ENCODE measurements around the gene FUT8. TPM values are rescaled to one million over a fixed set of nuclear protein-coding genes. Genes with fewer than 3 reads are reported as not detected.

FUT8 gene
- total RNA-seq, 4 donors from 2014 or later = 7.9 to 27.5 (median 12.8) TPM

DNA sequence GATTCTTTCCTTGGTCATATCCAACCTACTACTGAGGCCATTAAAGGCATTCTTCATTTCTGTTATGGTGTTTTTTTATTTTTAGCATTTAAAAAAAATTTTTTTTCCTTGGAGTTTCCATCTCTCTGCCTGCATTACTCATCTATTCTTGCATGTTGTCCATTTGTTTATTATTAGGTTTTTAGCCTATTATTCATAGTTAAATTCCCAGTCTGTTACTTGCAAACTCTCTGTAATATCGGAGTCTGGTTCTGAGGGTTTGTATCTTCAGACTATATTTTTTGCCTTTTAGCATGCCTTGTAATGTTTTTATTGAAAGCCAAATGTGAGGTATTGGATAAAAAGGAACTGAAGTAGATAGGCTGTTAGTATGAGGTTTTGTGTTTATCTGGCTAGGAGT lies 284.3 kb downstream of the FUT8 start:
- intact Hi-C loops (cut with DNase I; ENCODE audit: low total_unique reads) (no loop called here), in situ Hi-C loops (cut with MboI; ENCODE audit: low pct_ligation_motif_present in 1 of 4, low pct_unique_long_range_greater_than_20kb in 1 of 4, low sequenced_read_pairs in 3 of 4) (no loop called here)
- WGBS, 2 donors (ENCODE audit: low coverage in 1 of 2) = 83 to 100% methylated on average over 1 of the region's 1 CpG
- TF ChIP-seq POLR2A (IDR thresholded peaks at IDR 0.05) (no peak), EP300 (IDR thresholded peaks at IDR 0.05; ENCODE audit: low read depth) (no peak), POLR2AphosphoS5 (IDR thresholded peaks at IDR 0.05) (no peak)
- TF ChIP-seq, protein P1, sequence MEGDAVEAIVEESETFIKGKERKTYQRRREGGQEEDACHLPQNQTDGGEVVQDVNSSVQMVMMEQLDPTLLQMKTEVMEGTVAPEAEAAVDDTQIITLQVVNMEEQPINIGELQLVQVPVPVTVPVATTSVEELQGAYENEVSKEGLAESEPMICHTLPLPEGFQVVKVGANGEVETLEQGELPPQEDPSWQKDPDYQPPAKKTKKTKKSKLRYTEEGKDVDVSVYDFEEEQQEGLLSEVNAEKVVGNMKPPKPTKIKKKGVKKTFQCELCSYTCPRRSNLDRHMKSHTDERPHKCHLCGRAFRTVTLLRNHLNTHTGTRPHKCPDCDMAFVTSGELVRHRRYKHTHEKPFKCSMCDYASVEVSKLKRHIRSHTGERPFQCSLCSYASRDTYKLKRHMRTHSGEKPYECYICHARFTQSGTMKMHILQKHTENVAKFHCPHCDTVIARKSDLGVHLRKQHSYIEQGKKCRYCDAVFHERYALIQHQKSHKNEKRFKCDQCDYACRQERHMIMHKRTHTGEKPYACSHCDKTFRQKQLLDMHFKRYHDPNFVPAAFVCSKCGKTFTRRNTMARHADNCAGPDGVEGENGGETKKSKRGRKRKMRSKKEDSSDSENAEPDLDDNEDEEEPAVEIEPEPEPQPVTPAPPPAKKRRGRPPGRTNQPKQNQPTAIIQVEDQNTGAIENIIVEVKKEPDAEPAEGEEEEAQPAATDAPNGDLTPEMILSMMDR (IDR thresholded peaks at IDR 0.05) = no peak
- H3K27me3 ChIP-seq = no peaks in the 10 kb centered on the region
- no peak for DNase-seq
- H3K4me1 ChIP-seq = no peaks in the 10 kb centered on the region
- no peak overlapping the region for H3K4me3 ChIP-seq
- peaks cover 0 to 7% of the 10 kb centered on the region in 2 donors for H3K9me3 ChIP-seq
- no peaks in the 10 kb centered on the region for H3K36me3 ChIP-seq
- H3K27ac ChIP-seq = no peak overlapping the region

DNA sequence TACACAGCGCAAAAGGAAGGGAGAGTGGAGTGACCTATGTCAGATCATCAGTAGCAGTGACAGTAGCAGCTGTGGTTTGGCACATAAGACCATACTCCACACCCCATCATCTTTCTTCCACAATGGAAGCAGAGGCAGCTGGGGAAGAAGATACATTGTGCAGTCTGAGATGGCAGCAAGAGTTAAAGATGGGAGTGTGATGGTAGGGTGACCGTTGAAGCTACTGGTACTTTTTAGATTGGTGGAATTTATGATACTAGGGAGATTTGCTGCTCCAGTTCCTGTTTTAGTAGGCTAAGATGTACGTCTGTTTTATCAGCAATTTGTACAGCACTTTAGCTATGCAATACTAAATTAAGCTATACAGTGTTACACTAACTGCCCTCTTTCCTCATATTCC lies 291.0 kb downstream of the FUT8 start:
- WGBS, 2 donors (ENCODE audit: low coverage in 1 of 2) = 66 to 88% methylated on average over 2 to 3 of the region's 3 CpGs
- in situ Hi-C loops (cut with MboI; ENCODE audit: low pct_ligation_motif_present in 1 of 4, low pct_unique_long_range_greater_than_20kb in 1 of 4, low sequenced_read_pairs in 3 of 4) = no loop called here
- no peak for DNase-seq
- H3K4me1 ChIP-seq = no peaks in the 10 kb centered on the region
- H3K27ac ChIP-seq = no peak overlapping the region
- no peaks in the 10 kb centered on the region for H3K36me3 ChIP-seq
- H3K4me3 ChIP-seq = no peak overlapping the region
- intact Hi-C loops (cut with DNase I; ENCODE audit: low total_unique reads) = no loop called here
- H3K27me3 ChIP-seq = no peaks in the 10 kb centered on the region
- H3K9me3 ChIP-seq = peaks cover 6 to 9% of the 10 kb centered on the region in 2 donors
- TF ChIP-seq POLR2A (IDR thresholded peaks at IDR 0.05) = no peak
- TF ChIP-seq EP300 (IDR thresholded peaks at IDR 0.05; ENCODE audit: low read depth) = no peak
- no peak for TF ChIP-seq POLR2AphosphoS5 (IDR thresholded peaks at IDR 0.05)
- TF ChIP-seq, protein P1 (IDR thresholded peaks at IDR 0.05) = no peak

DNA sequence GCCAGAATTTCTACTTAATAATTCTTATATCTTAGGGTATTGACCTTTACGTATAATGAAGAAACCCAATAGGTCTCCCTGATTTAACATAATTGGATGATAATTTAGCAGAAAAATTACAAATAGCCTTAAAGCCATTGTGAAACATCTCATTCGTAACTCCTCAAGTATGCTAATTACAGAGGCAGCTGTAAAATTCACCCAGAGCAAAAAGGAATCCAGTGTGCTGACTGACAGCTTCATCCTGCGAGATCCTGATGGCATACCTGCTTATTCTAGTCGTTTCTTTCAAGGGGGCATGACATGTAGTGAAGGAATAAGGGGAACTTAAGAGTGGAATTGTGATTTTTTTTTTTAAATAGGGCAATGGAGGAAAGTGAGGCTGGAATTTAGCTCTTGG lies 291.5 kb downstream of the FUT8 start:
- no peak for DNase-seq
- WGBS, 2 donors (ENCODE audit: low coverage in 1 of 2) = 72 to 93% methylated on average over 4 of the region's 4 CpGs
- no peak overlapping the region for H3K4me3 ChIP-seq
- TF ChIP-seq POLR2AphosphoS5 (IDR thresholded peaks at IDR 0.05) (no peak), EP300 (IDR thresholded peaks at IDR 0.05; ENCODE audit: low read depth) (no peak), POLR2A (IDR thresholded peaks at IDR 0.05) (no peak)
- TF ChIP-seq, protein P1 (IDR thresholded peaks at IDR 0.05) = no peak
- H3K36me3 ChIP-seq = no peaks in the 10 kb centered on the region
- no peaks in the 10 kb centered on the region for H3K4me1 ChIP-seq
- no peaks in the 10 kb centered on the region for H3K27me3 ChIP-seq
- in situ Hi-C loops (cut with MboI; ENCODE audit: low pct_ligation_motif_present in 1 of 4, low pct_unique_long_range_greater_than_20kb in 1 of 4, low sequenced_read_pairs in 3 of 4) (no loop called here), intact Hi-C loops (cut with DNase I; ENCODE audit: low total_unique reads) (no loop called here)
- peaks cover 6 to 10% of the 10 kb centered on the region in 2 donors for H3K9me3 ChIP-seq
- no peak overlapping the region for H3K27ac ChIP-seq

DNA sequence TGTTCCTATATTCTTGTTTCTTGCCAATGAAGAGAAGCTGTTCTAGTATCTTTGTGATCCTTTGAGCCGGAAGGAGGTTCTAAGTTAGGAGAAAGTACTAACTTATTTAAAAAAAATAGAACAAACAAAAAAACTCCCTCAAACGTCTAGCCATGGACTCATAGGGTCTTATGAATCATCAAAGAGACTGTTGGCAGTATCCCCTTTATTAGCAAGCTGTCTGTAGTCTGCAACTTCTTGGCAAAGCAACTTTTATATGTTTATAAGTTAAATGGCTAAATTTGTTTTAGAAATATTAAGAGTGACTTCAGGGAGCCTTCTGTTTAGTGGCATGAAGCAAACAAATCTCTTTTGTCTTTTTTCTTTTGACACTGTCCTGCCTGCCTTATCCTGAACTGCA lies 291.9 kb downstream of the FUT8 start:
- Histone ChIP-seq H3K9me3 (peaks cover 6 to 10% of the 10 kb centered on the region in 2 donors), H3K4me3 (no peak overlapping the region), H3K4me1 (no peaks in the 10 kb centered on the region), H3K27ac (no peak overlapping the region), H3K27me3 (no peaks in the 10 kb centered on the region), H3K36me3 (no peaks in the 10 kb centered on the region)
- TF ChIP-seq, protein P1 (IDR thresholded peaks at IDR 0.05) = no peak
- no peak for TF ChIP-seq EP300 (IDR thresholded peaks at IDR 0.05; ENCODE audit: low read depth)
- no peak for TF ChIP-seq POLR2AphosphoS5 (IDR thresholded peaks at IDR 0.05)
- no peak for TF ChIP-seq POLR2A (IDR thresholded peaks at IDR 0.05)
- DNase-seq = no peak
- intact Hi-C loops (cut with DNase I; ENCODE audit: low total_unique reads) = no loop called here
- in situ Hi-C loops (cut with MboI; ENCODE audit: low pct_ligation_motif_present in 1 of 4, low pct_unique_long_range_greater_than_20kb in 1 of 4, low sequenced_read_pairs in 3 of 4) = no loop called here
- WGBS, 2 donors (ENCODE audit: low coverage in 1 of 2) = 45 to 52% methylated on average over 2 of the region's 2 CpGs
